Neural progenitor cell (in vitro differentiated cells): ENCODE measurements around the gene CCL4L2.
"Not testable (repeated sequence)": the region's sequence is repeated elsewhere in the genome, so short reads cannot be mapped to it uniquely, and the experiment has no call there.

Source experiments
- EZH2phosphoT487 ChIP-seq: fragments of 200-600 bp; sonication (generic); IDR thresholded peaks from 2 replicates; pipeline ENCODE4 v1.6.1; 2017; ENCODE audit warnings: antibody characterized with exemption
- TF ChIP-seq, protein P1 (sequence below): fragments of 200-600 bp; sonication (generic); IDR thresholded peaks from 2 replicates; pipeline ENCODE4 v1.5.1; 2017; ENCODE audit warnings: antibody characterized with exemption, mild to moderate bottlenecking

DNA sequence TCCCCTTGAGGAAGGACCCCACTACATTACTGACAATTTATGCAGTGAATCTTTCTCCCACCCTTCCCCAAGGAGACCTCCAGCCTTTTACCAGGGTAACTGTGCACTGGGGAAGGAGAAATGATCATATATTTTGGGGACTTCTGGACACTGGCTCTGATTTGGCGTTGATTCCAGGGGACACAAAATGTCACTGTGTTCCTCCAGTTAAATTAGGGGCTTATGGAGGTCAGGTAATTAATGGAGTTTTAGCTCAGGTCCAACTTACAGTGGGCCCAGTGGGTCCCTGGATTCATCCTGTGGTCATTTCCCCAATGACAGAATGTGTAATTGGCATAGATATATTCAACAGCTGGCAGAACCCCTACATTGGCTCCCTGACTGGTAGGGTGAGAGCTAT is 8.7 kb downstream of the CCL4L2 start:
- not testable (repeated sequence) for TF ChIP-seq EZH2phosphoT487
- TF ChIP-seq, protein P1, sequence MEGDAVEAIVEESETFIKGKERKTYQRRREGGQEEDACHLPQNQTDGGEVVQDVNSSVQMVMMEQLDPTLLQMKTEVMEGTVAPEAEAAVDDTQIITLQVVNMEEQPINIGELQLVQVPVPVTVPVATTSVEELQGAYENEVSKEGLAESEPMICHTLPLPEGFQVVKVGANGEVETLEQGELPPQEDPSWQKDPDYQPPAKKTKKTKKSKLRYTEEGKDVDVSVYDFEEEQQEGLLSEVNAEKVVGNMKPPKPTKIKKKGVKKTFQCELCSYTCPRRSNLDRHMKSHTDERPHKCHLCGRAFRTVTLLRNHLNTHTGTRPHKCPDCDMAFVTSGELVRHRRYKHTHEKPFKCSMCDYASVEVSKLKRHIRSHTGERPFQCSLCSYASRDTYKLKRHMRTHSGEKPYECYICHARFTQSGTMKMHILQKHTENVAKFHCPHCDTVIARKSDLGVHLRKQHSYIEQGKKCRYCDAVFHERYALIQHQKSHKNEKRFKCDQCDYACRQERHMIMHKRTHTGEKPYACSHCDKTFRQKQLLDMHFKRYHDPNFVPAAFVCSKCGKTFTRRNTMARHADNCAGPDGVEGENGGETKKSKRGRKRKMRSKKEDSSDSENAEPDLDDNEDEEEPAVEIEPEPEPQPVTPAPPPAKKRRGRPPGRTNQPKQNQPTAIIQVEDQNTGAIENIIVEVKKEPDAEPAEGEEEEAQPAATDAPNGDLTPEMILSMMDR, result not testable (repeated sequence)
